GM12801 (cell line): Measurements from ENCODE around the gene CEP95.

Experiments used
- TF ChIP-seq, protein P1 (sequence below): IDR thresholded peaks from one replicate; pipeline ENCODE4 v1.5.1; 2011; ENCODE audit warnings: control low read depth; ENCODE audit not compliant: insufficient read length; ENCODE audit errors: extremely low read depth

The CEP95 gene, protein sequence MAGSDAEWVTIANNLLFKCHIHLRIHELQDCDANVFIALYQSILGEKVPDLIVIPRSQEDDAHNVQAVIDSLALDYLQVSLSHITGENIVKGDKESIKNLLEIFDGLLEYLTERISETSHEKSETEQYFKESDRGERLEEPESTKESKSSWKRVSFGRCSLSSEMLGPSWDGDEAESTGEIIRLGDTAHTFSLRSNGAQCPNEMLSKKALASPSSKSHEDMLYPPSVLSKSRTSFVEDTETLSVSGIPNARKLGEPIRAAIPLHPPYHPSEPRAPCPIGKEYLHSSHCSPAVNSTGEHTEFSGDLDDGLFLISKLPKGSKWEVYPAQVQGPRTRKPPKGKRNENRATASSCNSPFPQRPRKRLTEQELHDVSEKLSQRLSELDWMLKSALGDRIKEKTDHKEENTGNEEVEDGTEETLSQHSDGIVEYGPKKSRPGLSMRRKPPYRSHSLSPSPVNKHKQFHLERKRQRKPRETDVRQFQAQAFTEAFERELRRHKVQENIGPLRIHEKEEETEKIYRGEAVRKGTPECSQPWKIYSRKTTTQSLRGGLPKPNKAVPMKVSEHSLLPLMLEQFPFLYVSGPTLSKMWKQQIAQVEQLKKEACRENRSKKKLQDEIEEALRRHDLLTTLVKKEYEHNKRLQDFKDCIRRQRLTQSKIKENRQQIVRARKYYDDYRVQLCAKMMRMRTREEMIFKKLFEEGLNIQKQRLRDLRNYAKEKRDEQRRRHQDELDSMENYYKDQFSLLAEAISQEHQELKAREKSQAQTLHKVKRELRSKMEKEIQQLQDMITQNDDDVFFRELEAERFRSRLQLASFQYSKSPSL

DNA sequence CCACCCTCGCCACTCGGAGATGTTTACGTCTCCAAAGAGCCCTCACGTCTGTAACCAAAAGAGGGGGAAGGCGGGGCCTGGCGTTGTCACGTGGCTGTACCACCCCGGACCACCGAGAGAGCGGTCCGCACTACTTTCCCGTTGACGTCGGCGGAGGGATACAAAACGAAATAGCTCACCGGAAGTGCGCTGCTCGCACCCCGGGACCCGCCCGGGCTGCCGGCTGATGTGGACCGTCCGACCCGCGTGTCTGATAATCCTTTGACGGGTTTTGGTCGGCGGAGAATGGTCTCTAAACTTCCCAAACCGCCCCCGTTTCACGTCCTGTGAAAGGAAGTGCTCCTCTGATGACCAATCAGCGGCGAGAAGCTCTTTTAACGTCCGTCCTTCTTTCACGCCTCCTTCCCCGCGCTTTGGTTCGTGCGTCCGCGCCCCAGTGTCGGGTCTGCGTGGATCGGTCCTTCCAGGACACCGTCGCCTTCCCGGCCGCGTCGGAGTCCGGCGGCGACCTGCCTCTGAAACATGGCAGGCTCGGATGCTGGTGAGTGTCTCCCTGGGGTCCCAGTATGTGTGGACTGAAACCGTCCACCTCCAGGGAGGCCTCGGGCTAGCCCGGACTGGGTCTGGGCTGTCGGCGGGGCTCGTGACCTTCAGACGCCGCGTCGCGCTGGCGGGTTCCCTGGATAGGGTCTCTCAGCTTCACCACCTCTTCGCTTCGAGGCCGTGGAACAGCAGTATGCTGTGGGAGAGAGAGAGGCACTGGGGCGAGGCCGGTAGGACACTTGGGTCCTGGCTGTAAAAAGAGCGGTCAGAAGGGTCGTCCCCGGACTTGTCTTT, at the start of gene CEP95:
Gene CEP95, plus strand, starts transcription at position 402 of the 837 bp plus-strand sequence. Its CDS starts 121 bp downstream, at position 523.
- TF ChIP-seq, protein P1, sequence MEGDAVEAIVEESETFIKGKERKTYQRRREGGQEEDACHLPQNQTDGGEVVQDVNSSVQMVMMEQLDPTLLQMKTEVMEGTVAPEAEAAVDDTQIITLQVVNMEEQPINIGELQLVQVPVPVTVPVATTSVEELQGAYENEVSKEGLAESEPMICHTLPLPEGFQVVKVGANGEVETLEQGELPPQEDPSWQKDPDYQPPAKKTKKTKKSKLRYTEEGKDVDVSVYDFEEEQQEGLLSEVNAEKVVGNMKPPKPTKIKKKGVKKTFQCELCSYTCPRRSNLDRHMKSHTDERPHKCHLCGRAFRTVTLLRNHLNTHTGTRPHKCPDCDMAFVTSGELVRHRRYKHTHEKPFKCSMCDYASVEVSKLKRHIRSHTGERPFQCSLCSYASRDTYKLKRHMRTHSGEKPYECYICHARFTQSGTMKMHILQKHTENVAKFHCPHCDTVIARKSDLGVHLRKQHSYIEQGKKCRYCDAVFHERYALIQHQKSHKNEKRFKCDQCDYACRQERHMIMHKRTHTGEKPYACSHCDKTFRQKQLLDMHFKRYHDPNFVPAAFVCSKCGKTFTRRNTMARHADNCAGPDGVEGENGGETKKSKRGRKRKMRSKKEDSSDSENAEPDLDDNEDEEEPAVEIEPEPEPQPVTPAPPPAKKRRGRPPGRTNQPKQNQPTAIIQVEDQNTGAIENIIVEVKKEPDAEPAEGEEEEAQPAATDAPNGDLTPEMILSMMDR = no peak

DNA sequence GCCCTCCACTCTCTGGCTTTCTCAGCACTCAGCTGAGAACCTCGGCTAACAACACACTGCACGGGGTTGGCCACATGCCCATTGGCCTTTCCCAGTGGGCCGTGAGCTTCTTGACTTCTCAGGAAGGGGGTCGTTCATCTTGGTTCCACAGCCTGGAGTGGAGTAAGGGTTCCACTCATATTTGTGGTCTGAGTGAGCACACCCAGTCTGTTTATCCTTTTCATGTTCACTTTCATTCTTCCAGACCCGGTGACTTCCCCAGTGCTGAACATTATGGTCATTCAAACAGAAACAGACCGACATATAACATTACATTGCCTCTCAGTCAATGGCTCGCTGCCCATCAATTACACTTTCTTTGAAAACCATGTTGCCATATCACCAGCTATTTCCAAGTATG, 49.6 kb upstream of the CEP95 start:
- TF ChIP-seq, protein P1 = no peak

DNA sequence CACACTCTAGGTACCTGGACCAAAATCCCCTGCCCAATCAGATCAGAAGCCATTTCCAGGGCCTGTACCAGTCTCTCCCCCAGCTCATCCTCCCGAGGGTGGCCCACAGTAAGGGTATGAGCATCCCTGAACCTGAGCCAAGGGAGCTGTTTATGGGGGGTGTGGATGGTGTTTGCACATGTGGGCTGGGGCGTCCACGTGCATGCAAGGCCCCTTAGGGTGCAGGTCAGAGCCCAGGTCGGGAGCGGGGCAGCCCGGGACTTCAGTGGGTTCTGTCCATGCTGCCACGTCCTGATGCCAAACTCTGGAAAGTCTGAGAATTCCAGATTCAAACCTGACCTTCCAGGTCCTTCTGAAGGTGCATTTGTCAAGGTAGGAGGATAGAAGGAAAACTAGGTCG, 48.0 kb upstream of the CEP95 start:
- TF ChIP-seq, protein P1 = no peak

DNA sequence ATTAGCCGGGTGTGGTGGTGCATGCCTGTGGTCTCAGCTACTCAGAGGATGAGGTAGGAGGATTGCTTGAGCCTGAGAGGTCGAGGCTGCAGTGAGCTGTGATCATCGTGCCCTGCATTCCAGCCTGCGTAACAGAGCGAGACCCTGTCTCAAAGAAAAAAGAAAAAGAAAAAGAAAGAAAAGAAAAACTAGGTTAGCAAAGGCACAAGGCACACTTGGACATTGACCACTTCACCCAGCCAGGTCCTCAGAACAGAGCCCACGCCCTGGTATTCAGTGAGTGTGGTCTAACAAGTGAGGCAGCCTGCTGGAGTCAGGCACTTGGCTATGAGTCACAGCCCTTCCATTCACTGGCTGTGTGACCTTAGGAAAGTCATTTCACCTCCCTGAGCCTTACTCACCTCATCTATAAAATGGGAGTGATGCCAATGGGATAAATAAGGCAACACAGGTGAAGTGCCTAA, 47.5 kb upstream of the CEP95 start:
- TF ChIP-seq, protein P1 = no peak

DNA sequence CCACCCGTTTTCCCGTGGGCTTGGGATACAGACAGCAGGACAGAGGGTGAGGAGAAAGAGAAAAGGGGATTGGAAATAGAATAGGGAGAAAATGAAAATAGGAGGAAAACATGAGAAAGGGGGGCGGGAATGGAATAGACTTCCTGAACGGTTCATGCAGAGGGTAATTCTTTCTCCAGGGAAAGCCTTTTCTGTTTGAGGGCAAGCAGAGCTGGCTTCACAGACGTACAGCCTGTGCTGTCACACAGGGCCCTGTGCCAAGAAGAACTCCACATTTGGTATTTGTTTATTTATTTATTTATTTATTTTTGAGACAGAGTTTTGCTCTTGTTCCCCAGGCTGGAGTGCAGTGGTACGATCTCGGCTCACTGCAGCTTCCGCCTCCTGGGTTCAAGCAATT, 45.8 kb upstream of the CEP95 start:
- TF ChIP-seq, protein P1 = no peak

DNA sequence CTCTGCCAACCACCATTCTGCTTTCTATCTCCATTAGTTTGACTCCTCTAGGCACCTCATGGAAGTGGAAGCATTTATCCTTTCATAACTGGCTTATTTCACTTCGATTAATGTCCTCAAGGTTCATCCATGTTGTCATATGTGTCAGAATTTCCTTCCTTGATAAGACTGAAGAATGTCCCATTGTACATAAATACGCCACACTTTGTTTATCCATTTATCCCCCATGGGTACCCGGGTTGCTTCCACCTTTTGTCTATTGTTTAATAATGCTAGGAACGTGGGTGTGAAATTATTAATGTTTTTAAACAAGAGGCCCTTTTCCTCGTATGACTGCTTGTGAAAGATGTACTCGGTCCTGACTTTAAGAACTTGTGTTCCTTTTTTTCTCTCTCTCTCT, 45.0 kb upstream of the CEP95 start:
- TF ChIP-seq, protein P1 = no peak
